ENCODE measurements around the gene CD300LD. TPM values are rescaled to one million over a fixed set of nuclear protein-coding genes. Genes with fewer than 3 reads are reported as not detected.
A peak's percentile ranks its signal among the peaks of the same experiment; 100 is the strongest.

The CD300LD gene
- total RNA-seq, 2 donors from 2014 or later: not detected

- Histone ChIP-seq H3K4me3 (no peak overlapping the region), H3K9me3 (no peaks in the 10 kb centered on the region), H3K27ac (no peak overlapping the region), H3K36me3 (no peaks in the 10 kb centered on the region), H3K4me1 (no peaks in the 10 kb centered on the region), H3K27me3 (no peaks in the 10 kb centered on the region), H3K9ac (ENCODE audit: low read depth in 2 of 2, low read length in 2 of 2) (no peak overlapping the region)
- peak; percentile 57 for TF ChIP-seq CTCF (IDR thresholded peaks at IDR 0.05)
- DNase-seq: peak; percentile 29
- intact Hi-C loops (cut with DNase I): loop anchor here (5.0 kb wide), 2 partner anchors 55 to 230 kb away; partner anchors contain the start of gene CD300C
Measured at GRCh38 chr17:74601944-74602572, 10.0 kb upstream of the CD300LD start.

- DNase-seq: no peak
Measured at GRCh38 chr17:74599448-74599939, 7.4 kb upstream of the CD300LD start.

GRCh38 chr17:74599023-74599399 lies 6.9 kb upstream of the CD300LD start:
- TF ChIP-seq CTCF (IDR thresholded peaks at IDR 0.05): no peak
- Histone ChIP-seq H3K36me3 (no peaks in the 10 kb centered on the region), H3K9ac (ENCODE audit: low read depth in 2 of 2, low read length in 2 of 2) (no peak overlapping the region), H3K27me3 (no peaks in the 10 kb centered on the region), H3K9me3 (no peaks in the 10 kb centered on the region), H3K4me1 (no peaks in the 10 kb centered on the region), H3K4me3 (no peak overlapping the region), H3K27ac (no peak overlapping the region)
- no peak for DNase-seq
- intact Hi-C loops (cut with DNase I): no loop called here

More at GRCh38 chr17:74599448-74599939, 7.4 kb upstream of the CD300LD start:
- no peak overlapping the region for H3K4me3 ChIP-seq
- H3K4me1 ChIP-seq: no peaks in the 10 kb centered on the region
- H3K9ac ChIP-seq (ENCODE audit: low read depth in 2 of 2, low read length in 2 of 2): no peak overlapping the region
- no peaks in the 10 kb centered on the region for H3K27me3 ChIP-seq
- no peak overlapping the region for H3K27ac ChIP-seq
- H3K9me3 ChIP-seq: no peaks in the 10 kb centered on the region
- no peaks in the 10 kb centered on the region for H3K36me3 ChIP-seq
- intact Hi-C loops (cut with DNase I): no loop called here
- no peak for TF ChIP-seq CTCF (IDR thresholded peaks at IDR 0.05)

GRCh38 chr17:74598346-74599022 lies 6.4 kb upstream of the CD300LD start:
- H3K36me3 ChIP-seq: no peaks in the 10 kb centered on the region
- DNase-seq: no peak
- no peaks in the 10 kb centered on the region for H3K27me3 ChIP-seq
- no peak overlapping the region for H3K4me3 ChIP-seq
- H3K4me1 ChIP-seq: no peaks in the 10 kb centered on the region
- TF ChIP-seq CTCF (IDR thresholded peaks at IDR 0.05): no peak
- no peaks in the 10 kb centered on the region for H3K9me3 ChIP-seq
- H3K27ac ChIP-seq: no peak overlapping the region
- intact Hi-C loops (cut with DNase I): no loop called here
- no peak overlapping the region for H3K9ac ChIP-seq (ENCODE audit: low read depth in 2 of 2, low read length in 2 of 2)

- intact Hi-C loops (cut with DNase I): no loop called here
- DNase-seq: no peak
- no peaks in the 10 kb centered on the region for H3K27me3 ChIP-seq
Measured at GRCh38 chr17:74597069-74597790, 5.1 kb upstream of the CD300LD start.

More at GRCh38 chr17:74597069-74597790, 5.1 kb upstream of the CD300LD start:
- Histone ChIP-seq H3K4me3 (no peak overlapping the region), H3K9me3 (no peaks in the 10 kb centered on the region), H3K36me3 (no peaks in the 10 kb centered on the region), H3K27ac (no peak overlapping the region), H3K9ac (ENCODE audit: low read depth in 2 of 2, low read length in 2 of 2) (no peak overlapping the region), H3K4me1 (no peaks in the 10 kb centered on the region)
- TF ChIP-seq CTCF (IDR thresholded peaks at IDR 0.05): no peak

All from colonic mucosa (tissue), 4 donors.